Measurements from ENCODE around the gene PLEK. TPM values are rescaled to one million over a fixed set of nuclear protein-coding genes. Genes with fewer than 3 reads are reported as not detected.

The PLEK gene
- polyA plus RNA-seq, 1 of the 3 experiments (the other 2 are of a cell fraction) = 0.02 TPM

DNA sequence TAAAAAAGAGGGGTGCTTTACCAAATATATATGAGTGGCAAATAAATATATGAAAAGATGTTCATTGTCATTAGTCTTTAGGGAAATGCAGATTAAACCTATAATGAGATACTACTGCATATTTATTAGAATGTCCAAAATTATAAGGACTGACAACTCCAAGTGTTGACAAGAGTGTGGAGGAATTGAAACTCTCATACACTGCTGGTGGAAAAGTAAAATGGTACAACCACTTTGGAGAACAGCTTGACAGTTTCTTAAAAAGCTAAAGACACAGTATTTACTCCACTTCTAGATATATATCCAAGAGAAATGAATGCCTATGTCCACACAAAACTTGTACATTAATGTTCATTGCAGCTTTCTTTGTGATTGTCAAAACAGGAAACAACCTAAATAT lies 50.4 kb downstream of the PLEK start:
- Histone ChIP-seq H3K4me1 (ENCODE audit: control insufficient read depth in 1 of 2, insufficient read depth in 2 of 2, low read depth in 1 of 2, low read length in 1 of 2) (no peaks in the 10 kb centered on the region; a peak in 1 of 4 replicates), H3K9me3 (no peaks in the 10 kb centered on the region), H2AFZ (ENCODE audit: low read depth) (no peak overlapping the region), H3K9me2 (no peaks in the 10 kb centered on the region), H3K27ac (ENCODE audit: low read depth in 2 of 2, low read length in 1 of 2) (no peak overlapping the region), H3K36me3 (replicated peaks in 1 of 2; ENCODE audit: control insufficient read depth in 1 of 2, insufficient read depth in 2 of 2, low read length in 1 of 2) (no peaks in the 10 kb centered on the region), H3K4me2 (no peak overlapping the region), H3F3A (replicated peaks; ENCODE audit: insufficient read depth) (no peaks in the 10 kb centered on the region), H3K4me3 (ENCODE audit: low read depth in 2 of 2, low read length in 1 of 2) (no peak overlapping the region), H3K9ac (no peak overlapping the region), H3K27me3 (ENCODE audit: insufficient read depth) (no peaks in the 10 kb centered on the region; the same call in 1 of the 2 replicates), H4K20me1 (ENCODE audit: insufficient read depth) (no peaks in the 10 kb centered on the region), H3K79me2 (ENCODE audit: insufficient read depth) (no peaks in the 10 kb centered on the region)
- CTCF ChIA-PET = interaction anchor here (1.3 kb wide), 1 partner anchor 26 kb away, joined by 6 read pairs; no protein-coding TSS in a partner anchor
- POLR2A ChIA-PET = no interaction called here
- TF ChIP-seq JUND (IDR thresholded peaks at IDR 0.05) (no peak), RFX5 (IDR thresholded peaks at IDR 0.05; ENCODE audit: low read length) (no peak), TAF1 (IDR thresholded peaks at IDR 0.05; ENCODE audit: borderline replicate concordance, low read depth, low read length) (no peak), RAD21 (IDR thresholded peaks at IDR 0.05; ENCODE audit: low read length) (no peak), POLR2AphosphoS5 (IDR thresholded peaks at IDR 0.05; ENCODE audit: low read depth, low read length) (no peak)
- TF ChIP-seq, protein P1, sequence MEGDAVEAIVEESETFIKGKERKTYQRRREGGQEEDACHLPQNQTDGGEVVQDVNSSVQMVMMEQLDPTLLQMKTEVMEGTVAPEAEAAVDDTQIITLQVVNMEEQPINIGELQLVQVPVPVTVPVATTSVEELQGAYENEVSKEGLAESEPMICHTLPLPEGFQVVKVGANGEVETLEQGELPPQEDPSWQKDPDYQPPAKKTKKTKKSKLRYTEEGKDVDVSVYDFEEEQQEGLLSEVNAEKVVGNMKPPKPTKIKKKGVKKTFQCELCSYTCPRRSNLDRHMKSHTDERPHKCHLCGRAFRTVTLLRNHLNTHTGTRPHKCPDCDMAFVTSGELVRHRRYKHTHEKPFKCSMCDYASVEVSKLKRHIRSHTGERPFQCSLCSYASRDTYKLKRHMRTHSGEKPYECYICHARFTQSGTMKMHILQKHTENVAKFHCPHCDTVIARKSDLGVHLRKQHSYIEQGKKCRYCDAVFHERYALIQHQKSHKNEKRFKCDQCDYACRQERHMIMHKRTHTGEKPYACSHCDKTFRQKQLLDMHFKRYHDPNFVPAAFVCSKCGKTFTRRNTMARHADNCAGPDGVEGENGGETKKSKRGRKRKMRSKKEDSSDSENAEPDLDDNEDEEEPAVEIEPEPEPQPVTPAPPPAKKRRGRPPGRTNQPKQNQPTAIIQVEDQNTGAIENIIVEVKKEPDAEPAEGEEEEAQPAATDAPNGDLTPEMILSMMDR (IDR thresholded peaks at IDR 0.05) = no peak
- TF ChIP-seq, protein P2, sequence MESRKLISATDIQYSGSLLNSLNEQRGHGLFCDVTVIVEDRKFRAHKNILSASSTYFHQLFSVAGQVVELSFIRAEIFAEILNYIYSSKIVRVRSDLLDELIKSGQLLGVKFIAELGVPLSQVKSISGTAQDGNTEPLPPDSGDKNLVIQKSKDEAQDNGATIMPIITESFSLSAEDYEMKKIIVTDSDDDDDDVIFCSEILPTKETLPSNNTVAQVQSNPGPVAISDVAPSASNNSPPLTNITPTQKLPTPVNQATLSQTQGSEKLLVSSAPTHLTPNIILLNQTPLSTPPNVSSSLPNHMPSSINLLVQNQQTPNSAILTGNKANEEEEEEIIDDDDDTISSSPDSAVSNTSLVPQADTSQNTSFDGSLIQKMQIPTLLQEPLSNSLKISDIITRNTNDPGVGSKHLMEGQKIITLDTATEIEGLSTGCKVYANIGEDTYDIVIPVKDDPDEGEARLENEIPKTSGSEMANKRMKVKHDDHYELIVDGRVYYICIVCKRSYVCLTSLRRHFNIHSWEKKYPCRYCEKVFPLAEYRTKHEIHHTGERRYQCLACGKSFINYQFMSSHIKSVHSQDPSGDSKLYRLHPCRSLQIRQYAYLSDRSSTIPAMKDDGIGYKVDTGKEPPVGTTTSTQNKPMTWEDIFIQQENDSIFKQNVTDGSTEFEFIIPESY (IDR thresholded peaks at IDR 0.05; ENCODE audit: borderline replicate concordance, low read depth) = no peak
- TF ChIP-seq, protein P3, sequence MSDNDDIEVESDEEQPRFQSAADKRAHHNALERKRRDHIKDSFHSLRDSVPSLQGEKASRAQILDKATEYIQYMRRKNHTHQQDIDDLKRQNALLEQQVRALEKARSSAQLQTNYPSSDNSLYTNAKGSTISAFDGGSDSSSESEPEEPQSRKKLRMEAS (IDR thresholded peaks at IDR 0.05; ENCODE audit: low read depth) = no peak
- DNase-seq = no peak

DNA sequence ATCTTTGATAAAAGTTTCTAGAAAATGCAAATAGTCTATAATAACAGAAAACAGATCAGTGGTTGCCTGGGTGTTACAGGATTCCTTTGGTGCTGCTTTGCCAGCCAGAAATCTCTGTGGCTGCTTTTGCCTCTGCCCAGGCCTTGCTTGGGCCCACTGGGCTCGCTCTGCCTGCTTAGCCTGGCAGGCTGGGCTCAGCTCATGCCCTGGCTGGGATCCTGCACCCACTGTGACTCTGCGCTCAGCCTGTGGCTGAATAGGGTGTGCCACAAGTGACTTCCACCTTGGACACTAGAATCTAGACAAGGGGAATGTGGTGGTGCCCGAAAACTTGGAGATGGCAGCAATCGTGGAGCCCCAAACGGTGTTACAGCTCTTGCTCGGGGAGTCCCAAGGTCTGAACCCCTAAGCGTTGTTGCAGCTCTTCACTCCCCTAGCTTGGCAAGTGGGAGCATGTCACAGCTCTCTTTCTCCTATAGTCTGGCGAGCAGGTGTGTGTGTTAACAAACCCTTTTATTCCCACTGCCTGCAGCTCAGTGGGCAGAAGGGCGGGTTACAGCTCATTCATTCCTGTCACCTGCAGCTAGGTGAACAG lies 51.1 kb downstream of the PLEK start:
- H3K27ac ChIP-seq (ENCODE audit: low read depth in 2 of 2, low read length in 1 of 2) = no peak overlapping the region
- H3K9ac ChIP-seq = no peak overlapping the region
- ChIA-PET POLR2A (no interaction called here), CTCF (interaction anchor here (1.0 kb wide), 1 partner anchor 47 kb away, joined by 3 read pairs; no protein-coding TSS in a partner anchor)
- TF ChIP-seq TAF1 (IDR thresholded peaks at IDR 0.05; ENCODE audit: borderline replicate concordance, low read depth, low read length) (no peak), EP300 (IDR thresholded peaks at IDR 0.05; ENCODE audit: borderline replicate concordance in 1 of 2, low read depth in 1 of 2, low read length in 1 of 2) (no peak), NFIC (IDR thresholded peaks at IDR 0.05; ENCODE audit: borderline replicate concordance) (no peak), FOXJ3 (CRISPR knock-in tag; IDR thresholded peaks at IDR 0.05) (no peak), SMC3 (IDR thresholded peaks at IDR 0.05; ENCODE audit: low read depth, low read length) (no peak), RAD21 (IDR thresholded peaks at IDR 0.05; ENCODE audit: low read length) (no peak), GABPA (IDR thresholded peaks at IDR 0.05; ENCODE audit: low read depth) (no peak)
- TF ChIP-seq, protein P3 (IDR thresholded peaks at IDR 0.05; ENCODE audit: low read depth) = no peak
- H3K4me3 ChIP-seq (ENCODE audit: low read depth in 2 of 2, low read length in 1 of 2) = no peak overlapping the region
- no peaks in the 10 kb centered on the region for H4K20me1 ChIP-seq (ENCODE audit: insufficient read depth)
- no peaks in the 10 kb centered on the region for H3F3A ChIP-seq (replicated peaks; ENCODE audit: insufficient read depth)
- H3K9me2 ChIP-seq = no peaks in the 10 kb centered on the region
- H3K9me3 ChIP-seq = no peaks in the 10 kb centered on the region
- no peaks in the 10 kb centered on the region for H3K36me3 ChIP-seq (replicated peaks in 1 of 2; ENCODE audit: control insufficient read depth in 1 of 2, insufficient read depth in 2 of 2, low read length in 1 of 2)
- WGBS (ENCODE audit: low lambda C conversion rate) = 79% methylated on average over 3 of the region's 9 CpGs
- no peak overlapping the region for H3K4me2 ChIP-seq
- H3K4me1 ChIP-seq (ENCODE audit: control insufficient read depth in 1 of 2, insufficient read depth in 2 of 2, low read depth in 1 of 2, low read length in 1 of 2) = no peaks in the 10 kb centered on the region; a peak in 1 of 4 replicates
- H3K27me3 ChIP-seq (ENCODE audit: insufficient read depth) = no peaks in the 10 kb centered on the region; the same call in 1 of the 2 replicates
- H2AFZ ChIP-seq (ENCODE audit: low read depth) = no peak overlapping the region
- no peaks in the 10 kb centered on the region for H3K79me2 ChIP-seq (ENCODE audit: insufficient read depth)
- no peak for DNase-seq

All from SK-N-SH (cell line).